Measurements from ENCODE around the gene RNASET2. TPM values are rescaled to one million over a fixed set of nuclear protein-coding genes. Genes with fewer than 3 reads are reported as not detected.

The RNASET2 gene
- total RNA-seq = 118 and 135 TPM in 2 replicates

GRCh38 chr6:166956444-166957086 is at the start of gene RNASET2:
Gene RNASET2, minus strand, starts transcription at chr6:166956550. Its CDS starts 368 bp downstream, at chr6:166956182.
- CTCF ChIA-PET = interaction anchor here (1.7 to 3.1 kb wide), 3 partner anchors 33 to 185 kb away, joined by 3 to 15 read pairs (median 10); no protein-coding TSS in a partner anchor
- Mint-ChIP-seq H3K9me3 (no peaks in the 10 kb centered on the region), H3K27ac (peak within 1 kb of the TSS; percentile 100), H3K36me3 (ENCODE audit: low read depth) (peaks cover 32% of the 10 kb centered on the region), H3K4me3 (peak within 1 kb of the TSS; percentile 91), H3K27me3 (no peaks in the 10 kb centered on the region), H3K4me1 (peaks cover 76% of the 10 kb centered on the region)
- POLR2A ChIA-PET = interaction anchor here (0.6 to 8.3 kb wide), 24 partner anchors 9 to 206 kb away, joined by 3 to 113 read pairs (median 6); partner anchors contain the start of genes CCR6 and CEP43
- intact Hi-C loops (cut with micrococcal nuclease) = loop anchor here (1.0 to 2.0 kb wide), 3 partner anchors 43 to 329 kb away; partner anchors contain the start of genes CEP43 and RPS6KA2
- ATAC-seq (ENCODE audit: low read depth) (peak; percentile 82), DNase-seq (peak; percentile 100)
- TF ChIP-seq CTCF (IDR thresholded peaks at IDR 0.05) = no peak

DNA sequence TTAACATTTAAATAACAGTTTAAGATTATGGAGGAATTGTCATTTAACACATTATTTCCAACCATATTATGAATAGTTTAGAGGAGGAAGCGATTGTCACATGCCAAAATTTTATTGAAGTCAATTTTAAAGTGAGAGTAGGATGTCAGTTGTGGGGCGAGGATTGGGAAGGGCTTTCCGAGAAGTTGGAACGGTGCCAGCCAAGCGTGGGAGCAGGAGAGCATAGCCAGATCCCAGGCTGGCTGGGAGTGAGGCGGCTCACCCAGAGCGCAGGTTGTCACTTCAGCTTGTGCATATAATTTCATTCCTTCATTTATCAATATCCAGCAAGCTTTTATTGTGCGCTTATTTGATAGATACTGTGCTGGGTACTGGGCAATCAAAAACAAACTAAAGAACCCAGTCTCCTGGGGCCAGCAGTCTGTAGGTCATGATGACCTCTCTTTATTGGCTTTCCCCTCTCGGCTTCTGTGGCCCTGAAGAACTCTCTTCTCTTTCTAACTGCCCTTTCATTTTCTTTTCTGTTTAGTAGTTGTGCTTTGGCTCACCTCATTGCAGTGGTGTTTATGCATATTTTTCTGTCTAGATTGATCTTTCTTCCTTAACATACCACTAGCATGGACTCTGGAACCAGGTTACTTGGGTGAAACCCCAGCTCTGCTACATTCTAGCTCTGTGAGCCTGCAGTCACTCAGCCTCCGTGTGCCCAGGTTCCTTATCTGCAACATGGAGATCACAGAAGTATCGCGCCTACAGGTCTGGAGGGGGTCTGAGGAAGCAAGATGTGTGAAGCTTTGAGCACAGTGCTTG is 49.2 kb upstream of the RNASET2 start:
- POLR2A ChIA-PET = no interaction called here
- H3K36me3 Mint-ChIP-seq (ENCODE audit: low read depth) = peaks cover 59% of the 10 kb centered on the region
- intact Hi-C loops (cut with micrococcal nuclease) = no loop called here
- H3K9me3 Mint-ChIP-seq = no peaks in the 10 kb centered on the region
- H3K27ac Mint-ChIP-seq = no peak overlapping the region
- DNase-seq (no peak), ATAC-seq (ENCODE audit: low read depth) (no peak)
- TF ChIP-seq CTCF (IDR thresholded peaks at IDR 0.05) = no peak
- no peaks in the 10 kb centered on the region for H3K27me3 Mint-ChIP-seq
- CTCF ChIA-PET = interaction anchor here (1.0 to 2.2 kb wide), 3 partner anchors 36 to 230 kb away, joined by 4 to 5 read pairs (median 5); no protein-coding TSS in a partner anchor
- peaks cover 16% of the 10 kb centered on the region for H3K4me1 Mint-ChIP-seq
- no peak overlapping the region for H3K4me3 Mint-ChIP-seq

- H3K4me1 Mint-ChIP-seq = peaks cover 29% of the 10 kb centered on the region
Measured at GRCh38 chr6:167000759-167001158, 44.4 kb upstream of the RNASET2 start.

DNA sequence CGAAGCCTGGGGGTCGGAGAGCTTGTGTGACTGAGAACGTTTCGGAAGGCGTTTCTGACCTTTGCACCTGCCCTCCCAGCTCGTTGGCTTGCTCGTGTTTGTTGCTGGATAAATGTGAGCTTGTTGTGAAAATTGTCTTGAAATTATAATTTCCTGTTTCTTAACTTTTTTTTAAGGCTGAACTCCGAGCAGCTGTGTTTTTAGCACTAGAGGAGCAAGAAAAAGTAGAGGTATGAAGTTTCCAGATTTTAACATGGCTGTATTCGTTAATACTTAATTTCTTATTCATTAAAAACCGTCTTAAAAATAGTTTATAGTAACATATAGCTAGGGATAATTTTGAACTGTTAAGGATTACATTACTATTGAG is 43.5 kb upstream of the RNASET2 start:
- no peak for DNase-seq

More at GRCh38 chr6:167000759-167001158, 44.4 kb upstream of the RNASET2 start:
- TF ChIP-seq CTCF (IDR thresholded peaks at IDR 0.05) = no peak
- ATAC-seq (ENCODE audit: low read depth) = no peak
- Mint-ChIP-seq H3K27me3 (no peaks in the 10 kb centered on the region), H3K4me3 (peak overlapping the region; percentile 90), H3K36me3 (ENCODE audit: low read depth) (peaks cover 30% of the 10 kb centered on the region), H3K27ac (peak overlapping the region; percentile 51), H3K9me3 (no peaks in the 10 kb centered on the region)
- ChIA-PET POLR2A (interaction anchor here (2.9 to 3.5 kb wide), 2 partner anchors 45 to 93 kb away, joined by 8 to 49 read pairs; partner anchors contain the start of gene RNASET2), CTCF (interaction anchor here (1.3 to 3.2 kb wide), 2 partner anchors 140 to 141 kb away, joined by 5 to 50 read pairs; no protein-coding TSS in a partner anchor)
- intact Hi-C loops (cut with micrococcal nuclease) = no loop called here
- no peak for DNase-seq

More for the DNA sequence above, 43.5 kb upstream of the RNASET2 start:
- no peak for ATAC-seq (ENCODE audit: low read depth)
- Mint-ChIP-seq H3K9me3 (no peaks in the 10 kb centered on the region), H3K27ac (peak overlapping the region; percentile 66), H3K4me1 (peaks cover 29% of the 10 kb centered on the region), H3K4me3 (peak overlapping the region; percentile 90), H3K27me3 (no peaks in the 10 kb centered on the region), H3K36me3 (ENCODE audit: low read depth) (peaks cover 21% of the 10 kb centered on the region)
- intact Hi-C loops (cut with micrococcal nuclease) = loop anchor here (1.0 to 5.0 kb wide), 12 partner anchors 21 to 658 kb away; partner anchors contain the start of genes RAMACL, RNASET2, RPS6KA2 and SFT2D1
- TF ChIP-seq CTCF (IDR thresholded peaks at IDR 0.05) = no peak
- ChIA-PET POLR2A (interaction anchor here (0.9 to 3.5 kb wide), 14 partner anchors 12 to 141 kb away, joined by 3 to 49 read pairs (median 6); partner anchors contain the start of genes CCR6 and RNASET2), CTCF (interaction anchor here (1.0 to 3.2 kb wide), 6 partner anchors 10 to 225 kb away, joined by 3 to 50 read pairs (median 5); no protein-coding TSS in a partner anchor)

Data from activated B cell treated with CpG ODN at 0.5 μM for 24 hours (primary cell).